ENCODE measurements around the gene NKAIN2. TPM values are rescaled to one million over a fixed set of nuclear protein-coding genes. Genes with fewer than 3 reads are reported as not detected.

The NKAIN2 gene
- total and polyA plus RNA-seq, 7 donors = 0.08 to 13.5 (median 1.1) TPM

GRCh38 chr6:124661097-124661661 lies 857.5 kb downstream of the NKAIN2 start:
- no peak for ATAC-seq
- no peak overlapping the region for H3K4me3 ChIP-seq

DNA sequence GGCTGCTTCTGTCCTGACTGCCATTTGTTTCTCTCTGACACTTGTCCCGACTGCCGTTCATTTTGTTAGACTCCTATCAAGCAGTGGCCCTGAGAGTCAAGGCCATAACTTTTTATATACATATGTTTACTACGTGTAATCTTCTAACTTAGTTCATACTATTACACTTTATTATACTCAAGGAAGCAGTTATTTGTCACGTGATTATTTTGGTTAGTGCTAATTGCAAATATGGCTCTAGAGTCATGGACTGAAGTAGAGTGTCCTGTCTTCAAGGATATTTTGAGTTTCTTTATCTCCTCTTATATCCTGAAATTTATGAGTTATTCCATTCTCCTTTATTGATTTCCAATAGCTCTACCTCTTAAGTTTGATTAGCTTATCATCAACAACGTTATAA lies 864.4 kb downstream of the NKAIN2 start:
- Histone ChIP-seq H3K9me3 (no peaks in the 10 kb centered on the region), H3K27me3 (ENCODE audit: insufficient read depth in 3 of 3, low read length in 2 of 3) (no peaks in the 10 kb centered on the region), H3K27ac (no peak overlapping the region), H3K36me3 (ENCODE audit: insufficient read depth in 1 of 2, low read depth in 1 of 2) (no peaks in the 10 kb centered on the region), H3K4me3 (no peak overlapping the region), H3K4me1 (no peaks in the 10 kb centered on the region)
- ATAC-seq (no peak), DNase-seq (no peak)
- intact Hi-C loops (cut with DNase I) = no loop called here
- 78 to 86% (median 81%) methylated on average over 5 of the region's 5 CpGs for WGBS, 3 donors
- no peak for TF ChIP-seq CTCF (IDR thresholded peaks at IDR 0.05)

More at GRCh38 chr6:124661097-124661661, 857.5 kb downstream of the NKAIN2 start:
- no peaks in the 10 kb centered on the region for H3K27me3 ChIP-seq (ENCODE audit: insufficient read depth in 3 of 3, low read length in 2 of 3)
- DNase-seq = no peak
- 31 to 33% (median 33%) methylated on average over 5 of the region's 5 CpGs for WGBS, 3 donors
- no peak overlapping the region for H3K27ac ChIP-seq
- no peaks in the 10 kb centered on the region for H3K9me3 ChIP-seq
- no peaks in the 10 kb centered on the region for H3K36me3 ChIP-seq (ENCODE audit: insufficient read depth in 1 of 2, low read depth in 1 of 2)
- H3K4me1 ChIP-seq = no peaks in the 10 kb centered on the region
- intact Hi-C loops (cut with DNase I) = no loop called here
- TF ChIP-seq CTCF (IDR thresholded peaks at IDR 0.05) = no peak

DNA sequence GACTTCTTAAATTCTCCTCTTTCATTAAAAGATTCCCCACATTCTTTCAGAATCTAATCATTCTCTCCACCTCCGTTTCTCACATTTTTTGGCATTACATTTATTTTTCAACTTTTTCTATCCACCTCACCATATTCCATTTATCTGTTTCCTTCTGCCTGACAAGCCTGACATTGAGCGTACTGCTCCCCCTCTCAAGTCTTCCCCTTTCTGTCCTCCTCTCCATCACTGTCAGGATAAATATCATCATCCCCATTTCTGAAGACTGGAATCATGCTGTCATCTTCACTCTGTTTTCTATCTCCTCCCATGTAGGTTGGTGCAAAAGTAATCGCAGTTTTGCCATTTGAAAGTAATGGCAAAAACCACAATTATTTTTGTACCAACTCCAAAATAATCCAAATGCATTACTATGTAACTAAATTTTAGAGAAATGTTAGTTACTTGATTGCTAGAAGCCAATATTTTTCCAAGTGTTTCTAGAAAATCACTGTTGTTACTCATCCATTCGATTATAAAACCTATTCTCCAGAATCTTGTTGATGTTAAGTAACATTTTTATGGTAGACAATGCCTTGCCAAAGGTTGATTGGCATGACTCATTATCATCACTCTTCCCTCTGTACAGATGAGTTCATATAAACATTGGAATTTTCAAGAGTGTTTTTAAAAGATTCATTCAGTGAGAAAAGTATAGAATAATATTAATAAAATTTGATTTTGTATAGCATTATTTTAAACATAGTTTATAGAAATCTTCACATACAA lies 866.2 kb downstream of the NKAIN2 start:
- Histone ChIP-seq H3K36me3 (ENCODE audit: insufficient read depth in 1 of 2, low read depth in 1 of 2) (no peaks in the 10 kb centered on the region), H3K27ac (no peak overlapping the region), H3K9me3 (peaks cover 6% of the 10 kb centered on the region), H3K4me3 (no peak overlapping the region), H3K4me1 (no peaks in the 10 kb centered on the region), H3K27me3 (ENCODE audit: insufficient read depth in 3 of 3, low read length in 2 of 3) (no peaks in the 10 kb centered on the region)
- no peak for TF ChIP-seq CTCF (IDR thresholded peaks at IDR 0.05)
- 76 to 79% (median 77%) methylated on average over 4 of the region's 4 CpGs for WGBS, 3 donors
- no peak for DNase-seq
- ATAC-seq = no peak
- intact Hi-C loops (cut with DNase I) = no loop called here

- 40 to 46% (median 45%) methylated on average over 3 of the region's 3 CpGs for WGBS, 3 donors
- H3K4me3 ChIP-seq = no peak overlapping the region
- ATAC-seq = no peak
- H3K36me3 ChIP-seq (ENCODE audit: insufficient read depth in 1 of 2, low read depth in 1 of 2) = no peaks in the 10 kb centered on the region
- DNase-seq = no peak
- no peak overlapping the region for H3K27ac ChIP-seq
- H3K4me1 ChIP-seq = no peaks in the 10 kb centered on the region
- no peaks in the 10 kb centered on the region for H3K27me3 ChIP-seq (ENCODE audit: insufficient read depth in 3 of 3, low read length in 2 of 3)
- intact Hi-C loops (cut with DNase I) = no loop called here
- peaks cover 6% of the 10 kb centered on the region for H3K9me3 ChIP-seq
- no peak for TF ChIP-seq CTCF (IDR thresholded peaks at IDR 0.05)
These were observed 867.1 kb downstream of the NKAIN2 start for GRCh38 chr6:124670801-124671200.
